Neural progenitor cell (in vitro differentiated cells): ENCODE data around the gene GDPD4. TPM values are rescaled to one million over a fixed set of nuclear protein-coding genes. Genes with fewer than 3 reads are reported as not detected.

Source experiments
- DNase-seq: peaks from one replicate; pipeline ENCODE4 v3.0.0-alpha.2; 2016; ENCODE audit warnings: low spot score
- H2AFZ ChIP-seq: fragments of 200-600 bp; sonication (generic); replicated peaks from 2 replicates; pipeline ENCODE4 v1.6.1; 2016; ENCODE audit warnings: antibody characterized with exemption
- H3F3A ChIP-seq: fragments of 200-600 bp; sonication (generic); 2 replicates; pipeline ENCODE4 v1.6.1; 2016; ENCODE audit warnings: antibody characterized with exemption, low read depth
- H3K27ac ChIP-seq: fragments of 200-600 bp; sonication (generic); 2 replicates; pipeline ENCODE4 v1.5.1; 2016; ENCODE audit warnings: mild to moderate bottlenecking
- H3K27me3 ChIP-seq: fragments of 200-600 bp; sonication (generic); 2 replicates; pipeline ENCODE4 v1.6.1; 2016; ENCODE audit warnings: mild to moderate bottlenecking, moderate library complexity
- H3K36me3 ChIP-seq: fragments of 200-600 bp; sonication (generic); 2 replicates; pipeline ENCODE4 v1.5.1; 2016
- H3K4me1 ChIP-seq: fragments of 200-600 bp; sonication (generic); 2 replicates; pipeline ENCODE4 v1.6.1; 2016; ENCODE audit warnings: mixed run types
- H3K4me2 ChIP-seq: fragments of 200-600 bp; sonication (generic); 2 replicates; pipeline ENCODE4 v1.6.1; 2016
- H3K4me3 ChIP-seq: fragments of 200-600 bp; sonication (generic); 2 replicates; pipeline ENCODE4 v1.5.1; 2016
- H3K79me2 ChIP-seq: fragments of 200-600 bp; sonication (generic); 2 replicates; pipeline ENCODE4 v1.6.1; 2016; ENCODE audit warnings: low read depth
- H3K9ac ChIP-seq: fragments of 200-600 bp; sonication (generic); 2 replicates; pipeline ENCODE4 v1.6.1; 2016
- H3K9me3 ChIP-seq: fragments of 200-600 bp; sonication (generic); 2 replicates; pipeline ENCODE4 v1.5.1; 2016; ENCODE audit warnings: low read depth
- H4K20me1 ChIP-seq: fragments of 200-600 bp; sonication (generic); 2 replicates; pipeline ENCODE4 v1.6.1; 2016; ENCODE audit warnings: low read depth
- H3K27ac Mint-ChIP-seq: 3 replicates; pipeline ENCODE4 v1.8.0; 2021; ENCODE audit warnings: mixed read lengths
- H3K27me3 Mint-ChIP-seq: 2 replicates; pipeline ENCODE4 v1.8.0; 2022; ENCODE audit warnings: low read depth, mild to moderate bottlenecking, inconsistent platforms, moderate library complexity, mixed read lengths; ENCODE audit not compliant: insufficient read depth
- H3K36me3 Mint-ChIP-seq: 3 replicates; pipeline ENCODE4 v1.8.0; 2021; ENCODE audit warnings: mixed read lengths
- H3K4me1 Mint-ChIP-seq: 3 replicates; pipeline ENCODE4 v1.8.0; 2021; ENCODE audit warnings: mixed read lengths
- H3K4me3 Mint-ChIP-seq: 3 replicates; pipeline ENCODE4 v1.8.0; 2021; ENCODE audit warnings: mild to moderate bottlenecking, moderate library complexity, mixed read lengths
- H3K9me3 Mint-ChIP-seq: 3 replicates; pipeline ENCODE4 v1.8.0; 2020; ENCODE audit warnings: mixed read lengths
- EZH2 ChIP-seq: fragments of 200-600 bp; sonication (generic); IDR thresholded peaks from 2 replicates; pipeline ENCODE4 v1.6.1; 2017; ENCODE audit warnings: antibody characterized with exemption, mild to moderate bottlenecking, moderate library complexity
- EZH2phosphoT487 ChIP-seq: fragments of 200-600 bp; sonication (generic); IDR thresholded peaks from 2 replicates; pipeline ENCODE4 v1.6.1; 2017; ENCODE audit warnings: antibody characterized with exemption
- total RNA-seq: library from RNA; depleted of rRNA; stranded (reverse); fragments of >200 nt; gene quantifications from 2 replicates; pipeline ENCODE4 v1.2.3, GENCODE V29; 2015; ENCODE audit warnings: low replicate concordance
- TF ChIP-seq, protein P1 (sequence below): fragments of 200-600 bp; sonication (generic); IDR thresholded peaks from 2 replicates; pipeline ENCODE4 v1.5.1; 2017; ENCODE audit warnings: antibody characterized with exemption, mild to moderate bottlenecking

The GDPD4 gene
- total RNA-seq, 1 donor from 2014 or later: not detected

DNA sequence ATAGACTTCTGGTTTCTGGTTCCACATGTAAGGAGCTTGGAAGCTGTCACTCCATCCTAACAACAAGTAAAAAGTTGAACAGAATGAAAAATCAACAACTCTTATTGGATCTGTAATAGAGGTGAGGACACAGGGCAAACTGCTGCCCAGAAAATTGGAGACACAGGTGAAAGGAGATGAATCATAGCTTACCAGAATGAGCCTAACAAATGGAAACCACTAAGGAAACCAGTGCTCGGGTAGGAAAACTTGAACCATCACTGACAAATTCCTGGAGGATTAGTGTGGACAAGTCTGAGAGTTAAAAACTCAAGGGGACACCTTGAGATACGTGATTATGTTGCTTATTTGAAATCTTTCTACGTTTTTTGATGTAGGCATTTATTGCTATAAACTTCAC lies 52.1 kb downstream of the GDPD4 start:
- no peak for DNase-seq
- Mint-ChIP-seq H3K4me3 (no peak overlapping the region), H3K9me3 (no peaks in the 10 kb centered on the region), H3K4me1 (no peaks in the 10 kb centered on the region), H3K36me3 (no peaks in the 10 kb centered on the region), H3K27me3 (no peaks in the 10 kb centered on the region), H3K27ac (no peak overlapping the region)
- Histone ChIP-seq H3K4me2 (no peak overlapping the region), H3K4me3 (no peak overlapping the region), H3K4me1 (no peaks in the 10 kb centered on the region), H4K20me1 (no peaks in the 10 kb centered on the region), H3K9me3 (no peaks in the 10 kb centered on the region), H3K36me3 (no peaks in the 10 kb centered on the region), H3K79me2 (no peaks in the 10 kb centered on the region), H3F3A (no peaks in the 10 kb centered on the region), H3K9ac (no peak overlapping the region), H2AFZ (no peak overlapping the region), H3K27me3 (no peaks in the 10 kb centered on the region), H3K27ac (no peak overlapping the region)
- TF ChIP-seq EZH2phosphoT487: no peak
- TF ChIP-seq, protein P1, sequence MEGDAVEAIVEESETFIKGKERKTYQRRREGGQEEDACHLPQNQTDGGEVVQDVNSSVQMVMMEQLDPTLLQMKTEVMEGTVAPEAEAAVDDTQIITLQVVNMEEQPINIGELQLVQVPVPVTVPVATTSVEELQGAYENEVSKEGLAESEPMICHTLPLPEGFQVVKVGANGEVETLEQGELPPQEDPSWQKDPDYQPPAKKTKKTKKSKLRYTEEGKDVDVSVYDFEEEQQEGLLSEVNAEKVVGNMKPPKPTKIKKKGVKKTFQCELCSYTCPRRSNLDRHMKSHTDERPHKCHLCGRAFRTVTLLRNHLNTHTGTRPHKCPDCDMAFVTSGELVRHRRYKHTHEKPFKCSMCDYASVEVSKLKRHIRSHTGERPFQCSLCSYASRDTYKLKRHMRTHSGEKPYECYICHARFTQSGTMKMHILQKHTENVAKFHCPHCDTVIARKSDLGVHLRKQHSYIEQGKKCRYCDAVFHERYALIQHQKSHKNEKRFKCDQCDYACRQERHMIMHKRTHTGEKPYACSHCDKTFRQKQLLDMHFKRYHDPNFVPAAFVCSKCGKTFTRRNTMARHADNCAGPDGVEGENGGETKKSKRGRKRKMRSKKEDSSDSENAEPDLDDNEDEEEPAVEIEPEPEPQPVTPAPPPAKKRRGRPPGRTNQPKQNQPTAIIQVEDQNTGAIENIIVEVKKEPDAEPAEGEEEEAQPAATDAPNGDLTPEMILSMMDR: no peak
- no peak for TF ChIP-seq EZH2

DNA sequence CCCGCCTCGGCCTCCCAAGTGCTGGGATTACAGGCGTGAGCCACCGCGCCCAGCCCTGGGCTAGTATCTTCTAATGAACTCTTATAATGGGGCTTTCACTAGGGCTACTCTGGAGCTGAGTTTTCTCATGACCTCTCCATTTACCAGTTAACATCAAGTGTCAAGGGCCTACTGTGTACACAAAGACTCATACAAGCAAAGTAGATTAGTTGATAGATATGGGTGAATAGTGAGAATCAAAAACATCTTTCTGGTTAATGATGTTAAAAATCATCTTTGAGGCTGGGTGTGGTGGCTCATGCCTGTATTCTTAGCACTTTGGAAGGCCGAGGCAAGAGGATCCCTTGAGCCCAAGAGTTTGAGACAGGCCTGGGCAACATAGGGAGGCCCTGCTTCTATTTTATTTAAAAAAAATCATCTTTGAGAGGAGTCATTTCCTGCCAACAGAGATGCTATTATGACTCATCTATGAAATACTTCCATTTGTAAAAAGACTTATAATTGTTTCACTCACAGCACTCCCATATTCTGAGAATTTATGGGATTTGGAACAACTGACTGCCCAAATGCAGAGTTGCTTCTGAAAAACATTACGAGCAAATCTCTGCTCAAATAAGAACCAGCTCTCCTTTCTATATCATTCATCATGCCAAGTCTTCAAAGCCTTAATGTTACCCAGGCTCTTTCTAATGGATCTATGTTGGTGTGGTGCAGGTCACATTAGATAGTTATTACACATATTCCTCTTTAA lies 57.0 kb downstream of the GDPD4 start:
- Histone ChIP-seq H2AFZ (no peak overlapping the region), H4K20me1 (no peaks in the 10 kb centered on the region), H3K9ac (no peak overlapping the region), H3K4me1 (no peaks in the 10 kb centered on the region), H3K79me2 (no peaks in the 10 kb centered on the region), H3F3A (no peaks in the 10 kb centered on the region), H3K4me2 (no peak overlapping the region), H3K4me3 (no peak overlapping the region), H3K36me3 (no peaks in the 10 kb centered on the region), H3K27ac (no peak overlapping the region), H3K9me3 (no peaks in the 10 kb centered on the region), H3K27me3 (no peaks in the 10 kb centered on the region)
- Mint-ChIP-seq H3K4me1 (no peaks in the 10 kb centered on the region), H3K36me3 (no peaks in the 10 kb centered on the region), H3K27me3 (no peaks in the 10 kb centered on the region), H3K27ac (no peak overlapping the region), H3K4me3 (no peak overlapping the region), H3K9me3 (peaks cover 7% of the 10 kb centered on the region)
- TF ChIP-seq, protein P1: no peak
- TF ChIP-seq EZH2phosphoT487: no peak
- TF ChIP-seq EZH2: no peak
- DNase-seq: no peak

DNA sequence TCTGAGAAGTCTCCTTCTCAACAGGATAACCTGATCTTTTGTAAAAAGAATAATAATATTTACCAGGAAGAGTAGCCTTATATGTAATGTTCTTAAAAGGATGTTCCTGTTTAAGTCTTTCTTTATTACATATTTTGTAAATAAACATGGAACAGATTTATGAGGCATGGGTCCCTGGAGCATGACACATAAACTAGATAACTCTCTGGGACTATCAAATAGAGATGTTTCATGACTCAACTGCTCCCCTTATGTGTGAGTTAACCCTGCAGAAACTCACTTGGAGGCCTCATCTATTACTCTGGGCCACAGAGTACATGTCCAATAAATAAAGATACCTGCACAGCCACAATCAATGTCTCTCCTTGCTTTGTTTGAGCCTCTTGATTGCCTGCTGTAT lies 64.6 kb downstream of the GDPD4 start:
- Histone ChIP-seq H3F3A (no peaks in the 10 kb centered on the region), H3K9ac (no peak overlapping the region), H2AFZ (no peak overlapping the region), H3K4me2 (no peak overlapping the region), H4K20me1 (no peaks in the 10 kb centered on the region), H3K4me3 (no peak overlapping the region), H3K4me1 (no peaks in the 10 kb centered on the region), H3K79me2 (no peaks in the 10 kb centered on the region), H3K36me3 (no peaks in the 10 kb centered on the region), H3K27ac (no peak overlapping the region), H3K9me3 (no peaks in the 10 kb centered on the region), H3K27me3 (no peaks in the 10 kb centered on the region)
- Mint-ChIP-seq H3K4me1 (no peaks in the 10 kb centered on the region), H3K27ac (no peak overlapping the region), H3K9me3 (peaks cover 10% of the 10 kb centered on the region), H3K27me3 (no peaks in the 10 kb centered on the region), H3K36me3 (no peaks in the 10 kb centered on the region), H3K4me3 (no peak overlapping the region)
- no peak for DNase-seq
- TF ChIP-seq EZH2 (no peak), EZH2phosphoT487 (no peak)
- TF ChIP-seq, protein P1: no peak
